HG02970 (cell line): ENCODE data around the gene CFAP100.

Experiments used
- ATAC-seq: cut with Tn5 transposase; IDR thresholded peaks from one replicate; pipeline ENCODE4 v1.9.1; 2021; ENCODE audit warnings: mild to moderate bottlenecking, moderate library complexity, moderate number of reproducible peaks; ENCODE audit not compliant: unreplicated experiment, low FRiP score

Gene CFAP100

GRCh38 chr3:126475413-126476114 lies 80.9 kb downstream of the CFAP100 start, which contains the start of gene ZXDC:
ZXDC (minus strand) TSS chr3:126475891; CDS start chr3:126475865, 26 bp downstream.
- peak; percentile 83 for ATAC-seq

- peak; percentile 21 for ATAC-seq
Measured at GRCh38 chr3:126476166-126477060, 81.7 kb downstream of the CFAP100 start.

GRCh38 chr3:126477061-126477380 lies 82.3 kb downstream of the CFAP100 start:
- ATAC-seq, result no peak

GRCh38 chr3:126478581-126479310 lies 84.0 kb downstream of the CFAP100 start:
- ATAC-seq, result no peak

GRCh38 chr3:126479642-126480041 lies 84.9 kb downstream of the CFAP100 start:
- ATAC-seq, result no peak

GRCh38 chr3:126480206-126480605 lies 85.5 kb downstream of the CFAP100 start:
- ATAC-seq, result no peak

GRCh38 chr3:126480861-126481260 lies 86.2 kb downstream of the CFAP100 start:
- no peak for ATAC-seq

GRCh38 chr3:126481808-126482502 lies 87.2 kb downstream of the CFAP100 start:
- no peak for ATAC-seq

GRCh38 chr3:126482503-126483255 lies 88.0 kb downstream of the CFAP100 start:
- no peak for ATAC-seq

- ATAC-seq, result no peak
Measured at GRCh38 chr3:126483321-126483761, 88.6 kb downstream of the CFAP100 start.

- ATAC-seq, result no peak
Measured at GRCh38 chr3:126484148-126484547, 89.4 kb downstream of the CFAP100 start.

GRCh38 chr3:126484662-126485061 lies 90.0 kb downstream of the CFAP100 start:
- ATAC-seq, result no peak

- ATAC-seq, result no peak
Measured at GRCh38 chr3:126485176-126485897, 90.6 kb downstream of the CFAP100 start.

- no peak for ATAC-seq
Measured at GRCh38 chr3:126485956-126486355, 91.2 kb downstream of the CFAP100 start.
